K562 (cell line): ENCODE measurements around the gene BCORL1. TPM values are rescaled to one million over a fixed set of nuclear protein-coding genes. Genes with fewer than 3 reads are reported as not detected.
A peak's percentile ranks its signal among the peaks of the same experiment; 100 is the strongest.

Experiments used
- ADNP ChIP-seq: fragments of 200-800 bp; sonication (Bioruptor generic); IDR thresholded peaks from 2 replicates; pipeline ENCODE4 v1.6.1; 2016; ENCODE audit warnings: missing genetic modification characterization, missing compliant biosample characterization
- DMBX1 ChIP-seq: fragments of 250-450 bp; sonication (Bioruptor Pico); IDR thresholded peaks from 2 replicates; pipeline ENCODE4 v1.8.0; 2022; ENCODE audit warnings: inconsistent platforms, mild to moderate bottlenecking, moderate library complexity, borderline replicate concordance
- FOS ChIP-seq: IDR thresholded peaks from 3 replicates; pipeline ENCODE4 v1.6.1; 2011; ENCODE audit not compliant: insufficient read length; ENCODE audit errors: extremely low read depth
- GTF2A2 ChIP-seq: IDR thresholded peaks from 2 replicates; pipeline ENCODE4 v1.6.1; 2016; ENCODE audit warnings: mild to moderate bottlenecking, missing genetic modification characterization, missing compliant biosample characterization
- MEF2D ChIP-seq: conservative IDR thresholded peaks from 2 replicates; pipeline ENCODE4 v1.6.1; 2016; ENCODE audit warnings: low read depth, missing genetic modification characterization, missing compliant biosample characterization
- MTF1 ChIP-seq: fragments of 250-450 bp; sonication (Bioruptor Pico); IDR thresholded peaks from 2 replicates; pipeline ENCODE4 v1.9.0; 2021; ENCODE audit warnings: moderate library complexity, mild to moderate bottlenecking, inconsistent platforms, borderline replicate concordance
- SIN3A ChIP-seq, 2 experiments: fragments of 150-350 bp in 1 of 2; IDR thresholded peaks; 2 replicates each; pipeline ENCODE4 v1.6.1; 2011 to 2016; ENCODE audit warnings: borderline replicate concordance in 2 of 2, low read depth in 2 of 2, low read length in 2 of 2, mild to moderate bottlenecking in 2 of 2, moderate library complexity in 2 of 2; ENCODE audit not compliant: control insufficient read depth in 1 of 2
- TAF15 ChIP-seq: fragments of 200-400 bp; formaldehyde crosslinking; IDR thresholded peaks from 2 replicates; pipeline ENCODE4 v1.6.1; 2017; ENCODE audit warnings: mild to moderate bottlenecking, low read depth, low read length, moderate library complexity
- TAF7 ChIP-seq: fragments of 450-650 bp; IDR thresholded peaks from 2 replicates; pipeline ENCODE4 v1.6.1; 2016; ENCODE audit warnings: missing genetic modification characterization, missing compliant biosample characterization
- ZNF282 ChIP-seq: sonication (generic); formaldehyde crosslinking; IDR thresholded peaks from 2 replicates; pipeline ENCODE4 v1.8.1; 2023; ENCODE audit warnings: missing genetic modification reagents
- polyA plus RNA-seq, 8 experiments: library from polyadenylated mRNA; depleted of rRNA in 4 of 8; stranded (reverse) in 5 of 8; unstranded in 3 of 8; fragments of >200 nt; fragmentation: Nextera tagmentation in 2 of 8; fragmentation: Illumina TruSeq in 1 of 8; extraction: Ambion mirVana in 2 of 8; extraction: Trizol in 1 of 8; gene quantifications; 2 replicates each; pipeline versions ENCODE4 v1.2.1 to v1.2.3, GENCODE V29; 2011 to 2014; ENCODE audit warnings: inconsistent platforms in 1 of 8, missing spikeins in 1 of 8
- total RNA-seq, 7 experiments: library from RNA; depleted of rRNA in 6 of 7; stranded (reverse); fragments of >200 nt in 6 of 7; fragmentation: Illumina TruSeq in 2 of 7; extraction: Trizol in 2 of 7; gene quantifications; 2 replicates each; pipeline versions ENCODE4 v1.2.1 to v1.2.3, GENCODE V29; 2011 to 2021; ENCODE audit warnings: low replicate concordance in 1 of 7
- TF ChIP-seq, protein P1 (sequence below): fragments of 450-650 bp; conservative IDR thresholded peaks from 2 replicates; pipeline ENCODE4 v1.6.1; 2016; ENCODE audit warnings: missing genetic modification characterization, low read depth, mild to moderate bottlenecking, missing compliant biosample characterization, moderate library complexity
- TF ChIP-seq, protein P2 (sequence below): fragments of 450-650 bp; IDR thresholded peaks from 2 replicates; pipeline ENCODE4 v1.6.1; 2016; ENCODE audit warnings: mild to moderate bottlenecking, moderate library complexity

The BCORL1 gene
- total and polyA plus RNA-seq, 9 of the 15 experiments (the other 6 are each of a cell fraction or from before 2014, with no cell fraction given), result 0.48 to 29.6 (median 2.1) TPM

DNA sequence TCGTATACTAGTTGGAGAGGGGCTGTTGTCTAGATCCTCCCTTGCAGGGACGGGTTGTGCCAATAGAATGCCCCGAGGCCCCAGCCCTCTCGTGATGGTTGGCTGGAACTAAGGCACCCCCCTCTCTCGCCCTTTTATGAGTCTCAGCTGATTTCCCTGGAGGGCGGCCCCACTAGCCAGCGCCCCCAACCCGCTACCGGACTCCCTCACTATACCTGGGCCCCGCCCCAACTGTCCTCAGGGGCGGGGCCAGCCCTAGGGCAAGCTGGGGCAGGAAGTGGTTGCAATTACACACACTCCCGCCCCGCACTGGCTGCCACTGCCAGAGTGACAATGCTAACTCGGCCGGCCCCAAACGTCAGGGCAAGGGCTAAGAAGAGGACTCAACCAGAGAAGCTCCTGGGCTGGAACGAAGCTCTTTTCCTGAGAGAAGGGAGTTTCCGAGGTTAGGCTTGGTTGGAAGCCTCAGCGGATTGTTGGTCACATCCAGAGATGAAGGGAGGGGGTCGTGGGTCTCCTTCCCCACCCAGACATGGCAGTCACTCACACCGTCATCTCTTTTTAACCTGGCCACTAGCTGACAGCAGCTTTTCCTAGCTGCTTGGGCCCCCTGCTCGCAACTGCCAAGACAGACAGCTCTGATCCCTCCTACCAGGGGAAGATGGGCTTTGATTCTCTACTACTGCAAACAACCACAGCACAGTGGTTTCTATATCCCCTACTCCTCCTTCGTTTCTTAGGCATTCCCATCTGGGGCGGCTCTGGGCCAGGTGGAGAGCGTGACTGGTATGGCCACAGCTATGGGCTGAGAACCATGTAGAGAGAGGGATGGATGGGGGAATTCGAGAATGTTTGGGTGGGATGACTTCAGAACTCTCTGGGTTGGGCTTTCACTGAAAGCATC lies 21.0 kb upstream of the BCORL1 start (continued):
- no peak for TF ChIP-seq TAF15
- TF ChIP-seq GTF2A2, result no peak
- TF ChIP-seq, protein P1, sequence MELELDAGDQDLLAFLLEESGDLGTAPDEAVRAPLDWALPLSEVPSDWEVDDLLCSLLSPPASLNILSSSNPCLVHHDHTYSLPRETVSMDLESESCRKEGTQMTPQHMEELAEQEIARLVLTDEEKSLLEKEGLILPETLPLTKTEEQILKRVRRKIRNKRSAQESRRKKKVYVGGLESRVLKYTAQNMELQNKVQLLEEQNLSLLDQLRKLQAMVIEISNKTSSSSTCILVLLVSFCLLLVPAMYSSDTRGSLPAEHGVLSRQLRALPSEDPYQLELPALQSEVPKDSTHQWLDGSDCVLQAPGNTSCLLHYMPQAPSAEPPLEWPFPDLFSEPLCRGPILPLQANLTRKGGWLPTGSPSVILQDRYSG (tag), result 0 out of 2 replicates have a peak, but pooled peaks have one; percentile 42
- TF ChIP-seq FOS, result no peak
- TF ChIP-seq, protein P2, sequence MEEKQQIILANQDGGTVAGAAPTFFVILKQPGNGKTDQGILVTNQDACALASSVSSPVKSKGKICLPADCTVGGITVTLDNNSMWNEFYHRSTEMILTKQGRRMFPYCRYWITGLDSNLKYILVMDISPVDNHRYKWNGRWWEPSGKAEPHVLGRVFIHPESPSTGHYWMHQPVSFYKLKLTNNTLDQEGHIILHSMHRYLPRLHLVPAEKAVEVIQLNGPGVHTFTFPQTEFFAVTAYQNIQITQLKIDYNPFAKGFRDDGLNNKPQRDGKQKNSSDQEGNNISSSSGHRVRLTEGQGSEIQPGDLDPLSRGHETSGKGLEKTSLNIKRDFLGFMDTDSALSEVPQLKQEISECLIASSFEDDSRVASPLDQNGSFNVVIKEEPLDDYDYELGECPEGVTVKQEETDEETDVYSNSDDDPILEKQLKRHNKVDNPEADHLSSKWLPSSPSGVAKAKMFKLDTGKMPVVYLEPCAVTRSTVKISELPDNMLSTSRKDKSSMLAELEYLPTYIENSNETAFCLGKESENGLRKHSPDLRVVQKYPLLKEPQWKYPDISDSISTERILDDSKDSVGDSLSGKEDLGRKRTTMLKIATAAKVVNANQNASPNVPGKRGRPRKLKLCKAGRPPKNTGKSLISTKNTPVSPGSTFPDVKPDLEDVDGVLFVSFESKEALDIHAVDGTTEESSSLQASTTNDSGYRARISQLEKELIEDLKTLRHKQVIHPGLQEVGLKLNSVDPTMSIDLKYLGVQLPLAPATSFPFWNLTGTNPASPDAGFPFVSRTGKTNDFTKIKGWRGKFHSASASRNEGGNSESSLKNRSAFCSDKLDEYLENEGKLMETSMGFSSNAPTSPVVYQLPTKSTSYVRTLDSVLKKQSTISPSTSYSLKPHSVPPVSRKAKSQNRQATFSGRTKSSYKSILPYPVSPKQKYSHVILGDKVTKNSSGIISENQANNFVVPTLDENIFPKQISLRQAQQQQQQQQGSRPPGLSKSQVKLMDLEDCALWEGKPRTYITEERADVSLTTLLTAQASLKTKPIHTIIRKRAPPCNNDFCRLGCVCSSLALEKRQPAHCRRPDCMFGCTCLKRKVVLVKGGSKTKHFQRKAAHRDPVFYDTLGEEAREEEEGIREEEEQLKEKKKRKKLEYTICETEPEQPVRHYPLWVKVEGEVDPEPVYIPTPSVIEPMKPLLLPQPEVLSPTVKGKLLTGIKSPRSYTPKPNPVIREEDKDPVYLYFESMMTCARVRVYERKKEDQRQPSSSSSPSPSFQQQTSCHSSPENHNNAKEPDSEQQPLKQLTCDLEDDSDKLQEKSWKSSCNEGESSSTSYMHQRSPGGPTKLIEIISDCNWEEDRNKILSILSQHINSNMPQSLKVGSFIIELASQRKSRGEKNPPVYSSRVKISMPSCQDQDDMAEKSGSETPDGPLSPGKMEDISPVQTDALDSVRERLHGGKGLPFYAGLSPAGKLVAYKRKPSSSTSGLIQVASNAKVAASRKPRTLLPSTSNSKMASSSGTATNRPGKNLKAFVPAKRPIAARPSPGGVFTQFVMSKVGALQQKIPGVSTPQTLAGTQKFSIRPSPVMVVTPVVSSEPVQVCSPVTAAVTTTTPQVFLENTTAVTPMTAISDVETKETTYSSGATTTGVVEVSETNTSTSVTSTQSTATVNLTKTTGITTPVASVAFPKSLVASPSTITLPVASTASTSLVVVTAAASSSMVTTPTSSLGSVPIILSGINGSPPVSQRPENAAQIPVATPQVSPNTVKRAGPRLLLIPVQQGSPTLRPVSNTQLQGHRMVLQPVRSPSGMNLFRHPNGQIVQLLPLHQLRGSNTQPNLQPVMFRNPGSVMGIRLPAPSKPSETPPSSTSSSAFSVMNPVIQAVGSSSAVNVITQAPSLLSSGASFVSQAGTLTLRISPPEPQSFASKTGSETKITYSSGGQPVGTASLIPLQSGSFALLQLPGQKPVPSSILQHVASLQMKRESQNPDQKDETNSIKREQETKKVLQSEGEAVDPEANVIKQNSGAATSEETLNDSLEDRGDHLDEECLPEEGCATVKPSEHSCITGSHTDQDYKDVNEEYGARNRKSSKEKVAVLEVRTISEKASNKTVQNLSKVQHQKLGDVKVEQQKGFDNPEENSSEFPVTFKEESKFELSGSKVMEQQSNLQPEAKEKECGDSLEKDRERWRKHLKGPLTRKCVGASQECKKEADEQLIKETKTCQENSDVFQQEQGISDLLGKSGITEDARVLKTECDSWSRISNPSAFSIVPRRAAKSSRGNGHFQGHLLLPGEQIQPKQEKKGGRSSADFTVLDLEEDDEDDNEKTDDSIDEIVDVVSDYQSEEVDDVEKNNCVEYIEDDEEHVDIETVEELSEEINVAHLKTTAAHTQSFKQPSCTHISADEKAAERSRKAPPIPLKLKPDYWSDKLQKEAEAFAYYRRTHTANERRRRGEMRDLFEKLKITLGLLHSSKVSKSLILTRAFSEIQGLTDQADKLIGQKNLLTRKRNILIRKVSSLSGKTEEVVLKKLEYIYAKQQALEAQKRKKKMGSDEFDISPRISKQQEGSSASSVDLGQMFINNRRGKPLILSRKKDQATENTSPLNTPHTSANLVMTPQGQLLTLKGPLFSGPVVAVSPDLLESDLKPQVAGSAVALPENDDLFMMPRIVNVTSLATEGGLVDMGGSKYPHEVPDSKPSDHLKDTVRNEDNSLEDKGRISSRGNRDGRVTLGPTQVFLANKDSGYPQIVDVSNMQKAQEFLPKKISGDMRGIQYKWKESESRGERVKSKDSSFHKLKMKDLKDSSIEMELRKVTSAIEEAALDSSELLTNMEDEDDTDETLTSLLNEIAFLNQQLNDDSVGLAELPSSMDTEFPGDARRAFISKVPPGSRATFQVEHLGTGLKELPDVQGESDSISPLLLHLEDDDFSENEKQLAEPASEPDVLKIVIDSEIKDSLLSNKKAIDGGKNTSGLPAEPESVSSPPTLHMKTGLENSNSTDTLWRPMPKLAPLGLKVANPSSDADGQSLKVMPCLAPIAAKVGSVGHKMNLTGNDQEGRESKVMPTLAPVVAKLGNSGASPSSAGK, result 0 out of 2 replicates have a peak, but pooled peaks have one; percentile 18
- no peak for TF ChIP-seq MEF2D (tag)
- no peak for TF ChIP-seq SIN3A (IDR thresholded peaks at IDR 0.05; ENCODE audit: borderline replicate concordance in 2 of 2, control insufficient read depth in 1 of 2, low read depth in 2 of 2, low read length in 2 of 2)
- peak; percentile 79; the same call in 1 of the 2 replicates for TF ChIP-seq TAF7 (tag)
- 0 out of 2 replicates have a peak, but pooled peaks have one; percentile 40 for TF ChIP-seq DMBX1 (CRISPR knock-in tag)
- no peak for TF ChIP-seq ZNF282 (CRISPR knock-in tag)
- TF ChIP-seq MTF1 (CRISPR knock-in tag), result no peak
- TF ChIP-seq ADNP (tag), result no peak
